Mesenchymal stem cell (in vitro differentiated cells and primary cell): ENCODE measurements around the gene TDRD15.

ENCODE experiments used
- DNase-seq: peaks from one replicate; pipeline ENCODE4 v3.0.0-alpha.2; 2013
- H2AFZ ChIP-seq: one replicate; pipeline ENCODE4 v1.6.1; 2013; ENCODE audit warnings: low read depth, mild to moderate bottlenecking, control low read depth, inconsistent platforms, low read length, moderate library complexity
- H2AK5ac ChIP-seq: 2 replicates; pipeline ENCODE4 v1.6.1; 2013; ENCODE audit warnings: low read length, moderate library complexity, mild to moderate bottlenecking, inconsistent platforms; ENCODE audit not compliant: severe bottlenecking
- H2BK120ac ChIP-seq: one replicate; pipeline ENCODE4 v1.6.1; 2013; ENCODE audit warnings: low read depth, mild to moderate bottlenecking, inconsistent platforms, low read length, moderate library complexity
- H2BK12ac ChIP-seq, 2 experiments: one replicate each; pipeline ENCODE4 v1.6.1; 2013; ENCODE audit warnings: inconsistent platforms in 2 of 2, low read length in 2 of 2, mild to moderate bottlenecking in 2 of 2, moderate library complexity in 2 of 2, control low read depth in 1 of 2
- H2BK15ac ChIP-seq: one replicate; pipeline ENCODE4 v1.6.1; 2013; ENCODE audit warnings: mild to moderate bottlenecking, low read depth, inconsistent platforms; ENCODE audit not compliant: poor library complexity, severe bottlenecking
- H2BK5ac ChIP-seq: 2 replicates; pipeline ENCODE4 v1.6.1; 2013; ENCODE audit warnings: low read depth, mild to moderate bottlenecking, low read length, control low read depth, inconsistent platforms; ENCODE audit not compliant: poor library complexity, severe bottlenecking
- H3K14ac ChIP-seq, 2 experiments: one replicate each; pipeline ENCODE4 v1.6.1; 2013; ENCODE audit warnings: inconsistent platforms in 2 of 2, low read length in 2 of 2, control low read depth in 1 of 2, mild to moderate bottlenecking in 1 of 2, moderate library complexity in 1 of 2
- H3K18ac ChIP-seq, 2 experiments: one replicate each; pipeline ENCODE4 v1.6.1; 2013; ENCODE audit warnings: inconsistent platforms in 2 of 2, low read length in 2 of 2, control low read depth in 1 of 2, low read depth in 1 of 2, mild to moderate bottlenecking in 1 of 2
- H3K23ac ChIP-seq, 2 experiments: one replicate each; pipeline ENCODE4 v1.6.1; 2013; ENCODE audit warnings: inconsistent platforms in 2 of 2, low read length in 2 of 2, mild to moderate bottlenecking in 2 of 2, moderate library complexity in 2 of 2, control low read depth in 1 of 2
- H3K27ac ChIP-seq: 2 replicates; pipeline ENCODE4 v1.5.1; 2013; ENCODE audit warnings: mild to moderate bottlenecking, moderate library complexity, low read length, control low read depth, inconsistent platforms; ENCODE audit not compliant: poor library complexity, severe bottlenecking
- H3K27me3 ChIP-seq, 2 experiments: 2 replicates each; pipeline versions ENCODE4 v1.6.1 to v1.7.0; 2013; ENCODE audit warnings: low read length in 2 of 2, mild to moderate bottlenecking in 2 of 2, moderate library complexity in 2 of 2, control low read depth in 1 of 2, inconsistent platforms in 1 of 2; ENCODE audit not compliant: control insufficient read depth in 1 of 2, insufficient read depth in 1 of 2
- H3K36me3 ChIP-seq, 2 experiments: 2 replicates each; pipeline versions ENCODE4 v1.6.1 to v1.7.0; 2013; ENCODE audit warnings: low read length in 2 of 2, control low read depth in 1 of 2, inconsistent platforms in 1 of 2, low read depth in 1 of 2, mild to moderate bottlenecking in 1 of 2; ENCODE audit not compliant: insufficient read depth in 2 of 2, control insufficient read depth in 1 of 2
- H3K4ac ChIP-seq, 2 experiments: one replicate each; pipeline ENCODE4 v1.6.1; 2013; ENCODE audit warnings: inconsistent platforms in 2 of 2, low read length in 2 of 2, mild to moderate bottlenecking in 2 of 2, moderate library complexity in 2 of 2, control low read depth in 1 of 2, low read depth in 1 of 2
- H3K4me1 ChIP-seq: 2 replicates; pipeline ENCODE4 v1.6.1; 2013; ENCODE audit warnings: low read depth, low read length, control low read depth; ENCODE audit not compliant: control insufficient read depth, insufficient read depth
- H3K4me2 ChIP-seq: 2 replicates; pipeline ENCODE4 v1.6.1; 2013; ENCODE audit warnings: low read length, mild to moderate bottlenecking, inconsistent platforms; ENCODE audit not compliant: poor library complexity, severe bottlenecking
- H3K4me3 ChIP-seq, 2 experiments: 2 replicates each; pipeline versions ENCODE4 v1.5.1 to v1.7.0; 2013; ENCODE audit warnings: low read length in 2 of 2, mild to moderate bottlenecking in 2 of 2, control low read depth in 1 of 2, low read depth in 1 of 2; ENCODE audit not compliant: insufficient read depth in 1 of 2
- H3K79me1 ChIP-seq: replicated peaks from 2 replicates; pipeline ENCODE4 v1.6.1; 2013; ENCODE audit warnings: mild to moderate bottlenecking, control low read depth, low read length, inconsistent platforms; ENCODE audit not compliant: poor library complexity, severe bottlenecking
- H3K9ac ChIP-seq: 2 replicates; pipeline ENCODE4 v1.7.0; 2013; ENCODE audit warnings: mild to moderate bottlenecking, low read length, moderate library complexity
- H3K9me3 ChIP-seq: 2 replicates; pipeline ENCODE4 v1.7.0; 2013; ENCODE audit warnings: mild to moderate bottlenecking, low read length; ENCODE audit not compliant: control insufficient read depth
- H4K8ac ChIP-seq: one replicate; pipeline ENCODE4 v1.6.1; 2013; ENCODE audit warnings: inconsistent platforms, mild to moderate bottlenecking, low read length, moderate library complexity
- H4K91ac ChIP-seq: one replicate; pipeline ENCODE4 v1.6.1; 2013; ENCODE audit warnings: mild to moderate bottlenecking, low read length, inconsistent platforms
- WGBS: methylation state at CpG from one replicate; pipeline ENCODE4 v1.1.7; 2013; ENCODE audit warnings: mixed read lengths; 5-methylcytosine and 5-hydroxymethylcytosine counted together

TDRD15 gene

DNA sequence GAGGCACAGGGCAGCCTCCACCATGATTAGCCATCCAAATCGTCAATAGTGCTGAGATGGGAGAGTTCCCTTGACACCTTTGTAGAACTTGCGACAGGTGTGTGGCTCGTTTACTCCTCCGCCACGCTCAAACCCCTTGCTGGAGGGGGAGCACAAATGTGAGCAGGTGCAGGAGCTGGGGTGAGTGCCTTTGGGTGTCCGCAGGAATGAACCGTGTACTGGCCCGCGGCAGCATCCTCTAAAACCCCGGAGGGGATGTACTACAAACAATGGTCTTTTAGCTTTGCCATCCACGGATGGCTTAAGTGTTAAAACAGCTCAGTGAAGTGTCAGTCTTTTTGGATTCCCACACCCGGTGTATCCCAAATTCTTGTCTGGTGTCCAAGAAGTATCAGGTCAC, 21.4 kb upstream of the TDRD15 start:
- WGBS, result 90% methylated on average over 12 of the region's 12 CpGs
- no peak overlapping the region for H3K4me3 ChIP-seq
- H2BK15ac ChIP-seq, result no peak overlapping the region
- no peaks in the 10 kb centered on the region for H3K4me1 ChIP-seq
- H2BK120ac ChIP-seq, result no peak overlapping the region
- no peak overlapping the region for H2AK5ac ChIP-seq
- H3K79me1 ChIP-seq, result no peaks in the 10 kb centered on the region
- no peak overlapping the region for H2BK12ac ChIP-seq
- H3K14ac ChIP-seq, result no peak overlapping the region
- no peak overlapping the region for H4K91ac ChIP-seq
- H2AFZ ChIP-seq, result no peak overlapping the region
- H3K9ac ChIP-seq, result no peak overlapping the region
- DNase-seq, result no peak
- no peak overlapping the region for H3K4ac ChIP-seq
- H3K27ac ChIP-seq, result no peak overlapping the region
- H3K9me3 ChIP-seq, result no peaks in the 10 kb centered on the region
- no peaks in the 10 kb centered on the region for H3K36me3 ChIP-seq
- H3K4me2 ChIP-seq, result no peak overlapping the region
- no peaks in the 10 kb centered on the region for H3K27me3 ChIP-seq
- H3K18ac ChIP-seq, result no peak overlapping the region
- no peak overlapping the region for H3K23ac ChIP-seq
- no peak overlapping the region for H4K8ac ChIP-seq
- H2BK5ac ChIP-seq, result no peak overlapping the region

GRCh38 chr2:21103274-21103891, 20.4 kb upstream of the TDRD15 start:
- H3K27me3 ChIP-seq, result no peaks in the 10 kb centered on the region
- H2BK12ac ChIP-seq, result no peak overlapping the region
- H4K8ac ChIP-seq, result no peak overlapping the region
- no peak overlapping the region for H3K23ac ChIP-seq
- no peaks in the 10 kb centered on the region for H3K9me3 ChIP-seq
- H3K14ac ChIP-seq, result no peak overlapping the region
- H2BK15ac ChIP-seq, result no peak overlapping the region
- no peaks in the 10 kb centered on the region for H3K4me1 ChIP-seq
- no peak overlapping the region for H3K27ac ChIP-seq
- no CpG with 5 or more reads among the region's 1 CpG for WGBS
- no peak overlapping the region for H2AK5ac ChIP-seq
- H3K9ac ChIP-seq, result no peak overlapping the region
- H3K4ac ChIP-seq, result no peak overlapping the region
- no peak overlapping the region for H2BK120ac ChIP-seq
- H4K91ac ChIP-seq, result no peak overlapping the region
- H3K18ac ChIP-seq, result no peak overlapping the region
- H3K4me2 ChIP-seq, result no peak overlapping the region
- H2AFZ ChIP-seq, result no peak overlapping the region
- H3K36me3 ChIP-seq, result no peaks in the 10 kb centered on the region
- no peak for DNase-seq
- no peaks in the 10 kb centered on the region for H3K79me1 ChIP-seq
- no peak overlapping the region for H2BK5ac ChIP-seq
- no peak overlapping the region for H3K4me3 ChIP-seq

DNA sequence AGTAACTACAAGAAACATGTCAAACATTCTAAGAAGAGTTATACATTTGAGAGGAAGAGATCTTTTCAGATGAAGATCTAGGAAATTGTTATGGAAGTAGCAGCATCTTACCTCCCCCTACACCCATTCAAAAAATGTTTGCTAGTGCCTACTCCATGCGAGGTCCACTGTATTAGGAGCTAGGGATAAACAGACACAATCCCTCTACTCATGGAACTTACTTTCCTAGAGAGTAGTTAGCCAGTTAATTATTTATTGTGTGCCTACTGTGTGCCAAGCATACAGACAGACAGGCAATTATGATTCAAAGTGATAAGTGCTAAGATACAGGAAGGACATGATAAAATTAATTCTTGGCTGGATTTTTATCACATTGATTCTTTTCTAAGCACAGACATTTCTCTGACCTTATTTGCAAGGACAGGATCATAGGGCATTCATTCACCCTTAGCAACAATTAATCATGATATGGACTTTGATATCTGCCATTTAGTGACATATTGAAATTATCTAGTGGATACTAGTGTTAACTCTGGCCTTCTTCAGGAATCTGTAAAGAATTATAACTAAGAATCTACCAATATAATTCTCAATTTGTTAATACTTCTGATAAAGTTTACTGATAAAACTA, 19.6 kb upstream of the TDRD15 start:
- H3K18ac ChIP-seq, result no peak overlapping the region
- DNase-seq, result no peak

GRCh38 chr2:21111012-21111411, 12.8 kb upstream of the TDRD15 start:
- no peak overlapping the region for H3K4ac ChIP-seq
- H3K4me1 ChIP-seq, result no peaks in the 10 kb centered on the region
- H3K27ac ChIP-seq, result no peak overlapping the region
- H3K79me1 ChIP-seq, result no peaks in the 10 kb centered on the region
- no peaks in the 10 kb centered on the region for H3K9me3 ChIP-seq
- H2AFZ ChIP-seq, result no peak overlapping the region
- no peak overlapping the region for H2AK5ac ChIP-seq
- no peak for DNase-seq
- no peak overlapping the region for H3K9ac ChIP-seq
- peaks cover 0 to 3% of the 10 kb centered on the region in 2 experiments for H3K27me3 ChIP-seq
- no peak overlapping the region for H3K14ac ChIP-seq
- WGBS, result 83% methylated on average over 1 of the region's 1 CpG
- no peak overlapping the region for H4K8ac ChIP-seq
- no peak overlapping the region for H2BK12ac ChIP-seq
- H2BK15ac ChIP-seq, result no peak overlapping the region
- H4K91ac ChIP-seq, result no peak overlapping the region
- no peak overlapping the region for H3K23ac ChIP-seq
- no peak overlapping the region for H2BK120ac ChIP-seq
- H3K4me3 ChIP-seq, result no peak overlapping the region
- no peak overlapping the region for H3K18ac ChIP-seq
- H2BK5ac ChIP-seq, result no peak overlapping the region
- H3K4me2 ChIP-seq, result no peak overlapping the region
- no peaks in the 10 kb centered on the region for H3K36me3 ChIP-seq

More for the DNA sequence above, 19.6 kb upstream of the TDRD15 start:
- Histone ChIP-seq H3K27ac (no peak overlapping the region), H2BK12ac (no peak overlapping the region), H3K79me1 (no peaks in the 10 kb centered on the region), H4K91ac (no peak overlapping the region), H3K9ac (no peak overlapping the region), H3K27me3 (no peaks in the 10 kb centered on the region), H2AK5ac (no peak overlapping the region), H2BK15ac (no peak overlapping the region), H4K8ac (no peak overlapping the region), H3K14ac (no peak overlapping the region), H2AFZ (no peak overlapping the region), H2BK120ac (no peak overlapping the region), H3K4me2 (no peak overlapping the region), H3K36me3 (no peaks in the 10 kb centered on the region), H3K23ac (no peak overlapping the region), H2BK5ac (no peak overlapping the region), H3K4me1 (no peaks in the 10 kb centered on the region), H3K4me3 (no peak overlapping the region), H3K4ac (no peak overlapping the region), H3K9me3 (no peaks in the 10 kb centered on the region)
- WGBS, result no CpG with 5 or more reads among the region's 1 CpG
